ENCODE data around the gene CDKAL1.
"Not testable (repeated sequence)": the region's sequence is repeated elsewhere in the genome, so short reads cannot be mapped to it uniquely, and the experiment has no call there.

The CDKAL1 gene

DNA sequence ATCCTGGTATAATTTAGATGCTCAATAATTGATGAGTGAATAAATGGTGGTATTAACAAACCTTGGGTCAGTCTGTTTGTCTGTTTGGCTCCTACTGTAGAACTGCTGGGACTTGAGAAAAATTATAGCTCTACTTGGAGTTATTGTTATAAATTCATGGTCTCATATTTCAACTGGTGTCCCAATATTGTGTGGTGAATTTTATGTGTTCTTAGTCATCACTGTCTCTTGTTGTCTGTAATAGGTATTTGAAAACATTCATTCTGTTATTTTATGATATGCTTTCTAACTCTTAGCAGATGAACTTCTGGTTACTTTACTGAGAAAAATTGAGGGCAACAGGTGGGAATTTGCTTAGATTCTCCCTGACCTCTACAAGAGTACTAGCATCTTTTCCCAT, 221.4 kb downstream of the CDKAL1 start:
- DNase-seq, result no peak

DNA sequence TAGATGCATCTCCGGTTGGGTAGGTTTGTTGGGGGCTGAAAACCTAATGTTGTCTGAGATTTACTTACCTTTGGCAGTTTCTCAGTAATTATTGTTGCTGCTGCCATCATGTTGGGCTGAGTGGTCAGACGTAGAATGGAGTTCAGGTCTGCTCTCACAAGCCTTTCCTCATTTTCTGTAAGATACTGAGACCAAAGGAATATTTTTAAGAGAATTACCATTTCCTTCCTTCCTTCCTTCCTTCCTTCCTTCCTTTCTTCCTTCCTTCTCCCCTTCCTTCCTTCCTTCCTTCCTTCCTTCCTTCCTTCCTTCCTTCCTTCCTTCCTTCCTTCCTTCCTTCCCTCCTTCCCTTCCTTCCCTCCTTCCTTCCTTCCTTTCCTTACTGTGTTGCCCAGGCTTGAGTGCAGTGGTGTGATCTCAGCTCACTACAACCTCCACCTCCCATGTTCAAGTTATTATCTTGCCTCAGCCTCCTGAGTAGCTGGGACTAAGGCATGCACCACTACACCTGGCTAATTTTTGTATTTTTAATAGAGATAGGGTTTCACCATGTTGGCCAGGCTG, 222.4 kb downstream of the CDKAL1 start:
- DNase-seq, result not testable (repeated sequence)

DNA sequence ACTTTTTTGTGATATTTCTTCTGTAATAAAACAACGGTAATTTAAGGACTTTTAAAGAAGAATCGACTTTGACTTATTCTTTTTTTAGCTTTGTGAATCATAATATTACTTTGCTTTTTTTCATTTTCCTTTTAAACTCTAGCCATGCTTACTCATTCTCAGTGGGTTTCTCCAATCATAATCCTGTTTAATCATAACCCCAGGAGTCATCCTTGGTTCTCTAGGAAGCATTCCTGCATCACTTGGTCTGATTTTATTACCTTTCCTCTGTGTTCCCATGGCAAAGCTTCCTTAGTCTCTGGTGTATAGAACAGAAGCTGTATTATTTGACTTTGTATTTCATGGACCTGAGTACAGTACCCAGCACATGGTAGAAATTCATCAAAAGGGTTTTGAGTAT, 223.5 kb downstream of the CDKAL1 start:
- DNase-seq, result no peak

DNA sequence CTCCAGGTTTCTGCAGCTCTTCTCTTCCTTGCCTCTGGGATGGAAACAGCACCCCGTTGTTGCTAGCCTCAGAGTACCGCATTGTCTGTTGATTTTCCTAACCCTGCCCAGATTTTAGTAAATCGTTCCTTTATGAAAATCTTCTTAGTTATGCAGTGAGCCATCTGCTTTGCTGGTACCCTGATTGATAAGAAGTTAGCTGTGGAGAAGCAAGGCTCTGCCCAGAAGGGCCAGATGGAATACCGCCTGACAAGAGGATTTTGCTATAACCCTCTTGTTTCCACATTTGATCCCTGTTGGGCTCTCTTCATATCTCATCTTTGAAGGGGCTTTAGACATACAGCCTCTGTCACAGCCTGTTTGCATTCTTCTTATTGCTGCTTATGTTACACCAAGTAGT, 229.0 kb downstream of the CDKAL1 start:
- no peak for DNase-seq

DNA sequence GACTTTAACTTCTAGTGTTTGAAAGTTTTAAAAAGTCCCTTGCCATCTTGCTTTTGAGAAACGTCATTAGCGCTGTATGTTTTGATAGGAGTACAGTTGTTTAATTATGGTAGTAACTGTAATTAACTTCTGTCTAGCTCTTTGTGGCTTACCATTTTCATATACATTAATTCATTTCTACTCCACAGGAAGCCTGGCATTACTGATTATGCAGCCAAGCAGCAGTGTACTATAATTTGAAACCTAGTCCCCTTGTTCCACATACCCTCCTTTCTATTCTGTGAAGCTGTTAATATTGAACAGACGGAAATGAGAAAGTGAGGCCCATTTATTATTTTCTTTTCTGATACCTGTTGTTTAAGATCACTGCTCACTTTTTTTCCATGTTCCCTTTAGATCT, 235.4 kb downstream of the CDKAL1 start:
- no peak for DNase-seq

DNA sequence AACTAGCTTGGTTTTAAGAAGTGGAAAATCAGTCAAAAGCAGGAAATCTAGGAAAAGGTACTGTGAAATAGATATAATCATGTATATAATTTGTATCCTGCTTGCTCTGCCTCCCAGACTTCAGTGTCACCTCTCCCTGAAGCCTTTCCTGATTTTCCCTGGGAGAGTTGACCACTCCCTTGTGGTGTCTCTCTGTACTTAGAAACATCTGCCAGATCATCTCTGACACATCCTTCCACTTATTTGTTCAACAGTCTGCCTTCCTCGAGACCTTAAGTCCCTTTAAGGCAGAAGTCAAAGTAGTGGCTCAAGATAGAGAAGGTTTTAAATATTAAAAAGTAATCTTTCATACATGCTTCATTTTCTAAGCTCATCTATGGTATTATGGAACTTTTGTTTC, 236.5 kb downstream of the CDKAL1 start:
- DNase-seq, result no peak

DNA sequence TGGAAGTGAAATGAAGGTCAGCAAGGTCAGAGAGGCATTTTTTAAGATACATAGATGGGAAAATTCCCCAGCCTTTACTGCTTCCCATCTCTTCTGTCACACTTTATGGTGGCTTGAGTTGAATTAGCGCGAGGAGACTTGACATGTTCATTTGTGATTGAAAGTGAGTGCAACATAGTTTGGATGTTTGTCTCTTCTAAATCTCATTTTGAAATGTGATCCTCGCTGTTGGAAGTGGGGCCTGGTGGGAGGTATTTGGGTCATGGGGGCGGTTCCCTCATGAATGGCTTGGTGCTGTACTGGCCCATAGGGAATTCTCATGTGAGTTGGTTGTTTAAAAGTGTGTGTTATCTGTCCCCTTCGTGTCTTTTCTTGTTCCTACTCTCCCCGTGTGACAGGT, 237.2 kb downstream of the CDKAL1 start:
- no peak for DNase-seq

DNA sequence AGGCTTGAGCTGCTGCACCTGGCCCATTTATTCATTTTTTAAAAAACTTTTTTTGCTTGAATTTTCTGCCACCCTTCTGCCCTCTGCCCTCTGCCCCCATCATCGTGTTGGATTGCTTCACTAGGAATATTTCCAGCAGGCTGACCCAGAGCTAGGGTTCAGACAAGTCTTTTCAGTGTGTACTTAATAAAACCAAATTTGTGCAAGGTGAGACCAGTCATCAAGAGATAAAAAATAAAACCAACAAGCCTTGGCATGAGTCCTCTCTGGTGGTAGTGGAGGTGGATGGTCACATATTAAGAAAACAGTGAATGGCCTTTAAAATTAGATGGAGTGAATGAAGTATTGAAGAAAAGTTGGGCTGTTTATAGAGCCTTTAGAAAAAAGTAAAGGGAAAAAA, 239.6 kb downstream of the CDKAL1 start:
- DNase-seq, result no peak

DNA sequence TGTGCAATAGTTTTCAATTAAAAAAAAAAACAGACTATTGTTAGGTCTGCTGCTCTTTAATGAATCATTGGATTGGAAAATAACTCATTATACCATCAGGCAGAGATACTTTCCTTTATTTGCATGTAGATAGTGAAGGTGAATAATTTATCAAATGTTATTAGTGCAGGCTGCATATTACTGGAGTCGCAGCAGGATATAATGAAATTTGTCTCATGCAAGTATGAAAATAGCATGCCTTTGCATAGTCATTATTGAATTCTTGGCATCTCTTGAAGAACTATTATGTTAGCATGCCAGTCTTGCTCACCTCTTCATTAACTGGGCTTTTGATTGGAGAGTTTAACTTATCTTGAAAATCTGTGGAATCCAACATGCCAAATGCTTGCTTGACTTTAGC, 241.7 kb downstream of the CDKAL1 start:
- no peak for DNase-seq

DNA sequence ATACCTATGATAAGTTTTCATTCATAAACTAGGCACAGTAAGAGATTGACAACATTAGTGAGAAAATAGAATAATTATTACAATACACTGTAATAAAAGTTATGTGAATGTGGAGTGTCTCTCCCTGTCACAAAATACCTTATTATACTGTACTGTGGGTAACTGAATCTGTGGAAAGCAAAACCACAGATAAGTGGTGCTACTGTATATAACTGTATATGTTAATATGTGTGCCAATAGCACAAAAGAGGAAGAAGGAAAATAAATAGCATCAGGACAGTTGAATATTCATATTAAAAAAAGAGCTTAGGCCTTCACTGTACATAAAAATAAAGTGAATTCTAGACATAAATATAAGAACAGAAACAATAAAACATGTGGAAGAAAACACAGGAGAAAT, 243.5 kb downstream of the CDKAL1 start:
- no peak for DNase-seq

DNA sequence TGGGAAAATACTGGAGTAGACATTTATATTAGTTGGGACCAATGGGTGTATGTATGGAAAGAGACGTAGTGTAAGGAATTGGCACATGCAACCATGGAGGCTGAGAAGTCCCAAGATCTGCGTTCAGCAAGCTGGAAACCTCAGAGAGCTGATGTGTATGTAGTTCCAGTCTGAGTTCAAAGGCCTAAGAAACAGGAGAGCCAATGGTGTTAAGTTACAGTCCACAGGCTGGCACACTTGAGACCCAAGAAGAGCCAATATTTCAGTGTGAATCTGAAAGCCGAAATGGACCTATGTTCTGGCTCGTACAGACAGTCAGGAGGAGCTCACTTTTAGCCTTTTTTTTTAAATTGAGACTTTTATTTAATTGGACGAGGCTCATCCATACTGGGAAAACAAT, 244.2 kb downstream of the CDKAL1 start:
- DNase-seq, result no peak

DNA sequence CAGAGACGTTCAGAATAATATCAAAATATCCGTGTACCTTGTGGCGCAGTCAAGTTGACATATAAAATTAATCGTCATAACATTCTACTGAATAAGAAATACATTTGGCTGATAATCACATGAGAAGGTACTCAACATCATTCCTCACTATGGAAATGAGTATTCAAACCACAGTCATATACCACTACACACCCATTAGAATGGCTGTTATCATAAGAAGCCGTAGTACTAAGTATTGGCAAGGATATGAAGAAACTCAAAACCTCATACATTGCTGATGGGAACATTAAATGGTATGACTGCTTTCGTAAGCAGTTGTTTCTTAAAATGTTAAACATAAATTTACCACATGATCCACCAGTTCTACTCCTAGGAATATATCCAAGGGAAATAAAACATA, 244.7 kb downstream of the CDKAL1 start:
- DNase-seq, result no peak

DNA sequence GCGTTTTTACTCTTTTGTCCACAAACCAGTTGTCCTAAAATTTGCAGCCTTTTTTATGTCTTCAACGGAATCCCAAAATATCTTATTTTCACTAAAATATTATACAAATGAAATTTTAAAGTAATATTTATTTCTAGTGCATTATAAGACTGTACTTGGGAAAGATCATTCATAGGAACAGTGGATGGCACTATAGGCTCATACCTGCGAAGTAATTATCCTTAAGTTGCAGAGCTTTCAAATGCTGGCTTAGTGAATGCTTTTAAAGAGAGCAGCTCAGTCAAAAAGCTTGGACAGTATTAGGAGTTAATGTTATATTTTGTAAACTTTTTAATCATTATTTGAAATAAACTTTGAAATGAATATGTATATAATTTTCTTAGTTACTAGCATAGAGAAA, 254.9 kb downstream of the CDKAL1 start:
- no peak for DNase-seq

DNA sequence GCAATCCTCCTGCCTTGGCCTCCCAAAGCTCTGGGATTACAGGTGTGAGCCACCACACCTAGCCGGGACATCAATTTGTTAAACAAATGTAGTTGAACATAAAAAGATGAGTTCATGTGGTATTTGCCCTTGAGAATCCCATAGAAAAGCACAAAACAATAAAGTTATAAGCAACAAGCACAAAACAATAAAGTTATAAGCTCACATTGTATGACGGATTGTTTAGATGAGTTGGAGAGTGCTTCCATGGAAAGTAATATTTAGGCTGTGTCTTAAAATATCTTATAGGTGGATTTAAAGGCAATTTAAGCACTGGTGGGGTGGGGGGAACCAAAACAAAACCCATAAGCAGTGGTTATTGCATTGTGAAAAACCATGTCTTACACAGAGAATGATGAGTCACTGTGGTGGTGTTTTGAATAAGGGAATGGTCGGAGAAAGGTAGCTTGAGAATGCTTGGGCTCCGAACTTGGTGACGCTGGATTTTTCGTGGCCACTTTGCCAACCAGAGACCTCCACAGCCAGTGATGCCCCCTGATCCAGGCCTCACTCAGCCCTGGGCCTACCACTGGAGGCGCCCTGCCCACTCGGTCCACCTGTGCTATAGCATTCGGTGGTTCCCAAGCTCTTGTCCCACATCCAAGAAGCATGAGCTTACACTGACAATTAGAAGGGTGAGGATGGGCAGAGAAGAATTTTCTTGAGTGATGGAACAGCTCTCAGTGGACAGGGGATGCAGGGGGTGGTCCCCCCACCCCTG, 256.0 kb downstream of the CDKAL1 start:
- DNase-seq, result no peak

DNA sequence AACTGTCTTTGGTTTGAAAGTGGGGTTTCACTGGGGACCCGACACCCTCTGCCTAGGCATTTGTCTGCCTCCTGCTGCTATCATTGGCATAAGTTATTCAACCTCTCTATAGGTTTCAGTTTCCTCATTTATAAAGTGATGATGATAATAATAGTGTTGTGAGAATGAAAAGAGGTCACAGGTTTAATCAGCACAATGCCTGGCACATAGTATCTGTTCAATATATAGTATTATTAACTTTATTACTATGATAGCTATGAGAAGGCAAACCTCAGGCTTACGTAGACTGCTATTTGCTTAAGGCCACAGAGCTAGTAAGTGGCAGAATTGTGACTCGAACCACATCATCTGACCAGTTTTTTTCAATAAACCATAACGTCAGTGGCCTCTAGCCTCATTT, 256.8 kb downstream of the CDKAL1 start:
- no peak for DNase-seq

DNA sequence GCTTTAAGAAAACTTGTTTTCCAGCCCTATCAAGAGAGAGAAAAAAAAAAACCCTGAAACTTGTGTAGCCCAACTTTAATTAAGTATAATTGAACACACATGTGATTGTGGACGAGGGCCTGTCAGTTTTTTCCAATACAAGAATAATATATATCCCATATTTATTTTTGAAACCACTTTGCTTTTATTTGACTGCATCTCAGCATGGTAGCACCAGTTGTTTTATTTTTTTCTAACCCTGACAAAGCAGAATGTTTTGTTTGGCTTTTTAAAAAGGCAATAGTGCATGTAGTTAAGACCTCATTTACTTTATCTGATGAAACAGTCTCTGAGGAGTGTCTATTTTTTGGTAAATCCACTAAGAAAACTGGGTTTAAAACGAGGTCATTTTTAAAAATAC, 257.7 kb downstream of the CDKAL1 start:
- no peak for DNase-seq

DNA sequence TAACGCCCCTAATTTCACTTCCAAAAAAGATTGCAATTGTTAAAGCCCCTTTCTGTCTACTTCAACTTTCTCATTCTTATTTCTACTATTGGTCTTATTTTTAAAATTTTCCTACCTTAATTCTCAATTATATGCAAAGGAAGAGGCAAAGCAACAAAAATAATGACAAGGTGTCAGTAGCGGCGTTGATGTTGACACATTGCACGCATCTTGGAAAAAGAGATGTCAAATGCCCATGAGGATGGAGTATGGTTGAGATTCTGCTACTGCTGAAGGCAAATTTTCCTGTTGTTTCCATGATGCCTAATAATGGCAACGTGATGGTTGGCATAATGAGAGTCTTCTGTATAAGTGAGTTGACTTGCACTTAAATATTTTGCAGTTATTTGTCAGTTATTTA, 258.9 kb downstream of the CDKAL1 start:
- no peak for DNase-seq

DNA sequence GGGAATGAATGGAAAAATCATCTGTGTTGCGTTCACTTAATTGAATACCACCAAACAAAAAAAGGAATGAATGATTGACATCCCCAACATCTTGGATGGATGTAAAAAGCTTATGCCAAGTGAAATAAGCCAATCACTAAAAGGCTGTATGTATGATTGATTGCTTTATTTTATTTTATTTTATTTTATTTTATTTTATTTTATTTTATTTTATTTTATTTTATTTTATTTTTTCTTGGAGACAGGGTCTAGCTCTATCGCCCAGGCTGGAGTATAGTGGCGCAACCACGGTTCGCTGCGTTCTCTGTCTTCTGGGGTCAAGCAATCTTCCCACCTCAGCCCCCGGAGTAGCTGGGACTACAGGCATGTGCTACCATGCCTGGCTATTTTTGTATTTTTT, 263.3 kb downstream of the CDKAL1 start:
- DNase-seq, result no peak

DNA sequence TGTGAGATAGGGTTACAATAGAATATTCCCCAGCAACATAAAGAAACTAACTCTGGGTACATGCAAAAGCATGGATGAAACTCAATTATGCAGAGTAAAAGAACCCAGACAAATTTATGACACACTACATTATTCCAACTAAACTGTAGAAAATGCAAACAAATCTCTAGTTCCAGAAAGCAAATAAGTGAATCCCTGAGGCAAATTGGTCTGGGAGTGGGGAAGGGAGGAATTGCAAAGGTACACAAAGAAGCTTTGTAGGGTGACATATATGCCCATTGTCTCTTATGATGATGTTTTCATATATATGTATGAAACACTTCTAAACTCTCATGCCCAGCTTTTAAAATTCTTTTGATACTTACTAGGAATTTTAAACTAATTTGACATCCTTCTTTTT, 266.0 kb downstream of the CDKAL1 start:
- DNase-seq, result no peak

DNA sequence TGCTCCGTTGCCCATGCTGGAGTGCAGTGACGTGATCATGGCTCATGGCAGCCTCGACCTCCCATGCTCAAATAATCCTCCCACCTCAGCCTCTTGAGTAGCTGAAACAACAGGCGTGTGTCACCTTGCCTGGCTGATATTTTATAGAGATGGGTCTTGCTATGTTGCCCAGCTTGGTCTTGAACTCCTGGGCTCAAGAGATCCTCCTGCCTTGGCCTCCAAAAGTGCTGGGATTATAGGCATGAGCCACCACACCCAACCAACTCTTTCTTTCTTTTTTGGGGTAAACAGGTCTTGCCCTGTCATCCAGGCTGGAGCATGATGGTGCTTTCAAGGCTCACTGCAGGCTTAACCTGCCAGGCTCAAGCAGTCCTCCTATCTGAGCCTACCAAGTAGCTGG, 266.4 kb downstream of the CDKAL1 start:
- DNase-seq, result no peak

DNA sequence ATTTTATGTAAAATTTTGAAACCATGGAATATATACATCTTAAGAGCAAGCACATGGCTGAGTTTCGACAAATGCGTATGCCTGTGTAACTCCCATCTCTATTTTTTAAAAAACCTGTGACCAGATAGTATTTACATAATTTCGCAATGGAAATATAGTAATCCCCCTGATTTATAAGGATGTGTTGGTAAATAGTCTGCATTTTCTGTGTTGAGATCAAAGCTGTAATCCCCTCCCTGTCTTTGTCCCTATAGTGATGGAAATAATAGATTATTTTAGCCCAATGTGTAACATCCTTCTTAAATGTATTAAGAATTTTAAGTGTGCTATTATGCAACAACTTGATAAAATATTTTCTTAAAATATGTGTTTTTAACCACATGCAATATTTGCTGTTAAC, 267.3 kb downstream of the CDKAL1 start:
- DNase-seq, result no peak

DNA sequence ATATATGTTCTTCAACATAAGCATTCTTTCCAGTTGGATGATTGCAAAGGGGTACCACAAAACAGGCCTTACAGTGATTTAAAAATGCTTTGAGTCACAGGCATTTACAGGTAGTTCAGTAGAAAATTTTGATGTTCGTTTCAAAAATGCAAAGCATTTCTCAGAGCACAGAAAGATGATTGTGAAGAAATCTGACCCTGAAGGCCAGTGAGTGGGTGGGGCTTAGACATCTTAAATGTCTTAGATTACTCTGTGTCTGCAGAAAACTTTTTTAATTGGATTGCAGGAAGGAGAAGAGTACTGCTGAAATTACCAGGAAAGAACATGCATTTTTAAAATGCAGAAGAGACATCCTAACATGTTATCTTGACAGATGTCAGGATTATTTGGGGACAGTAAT, 268.3 kb downstream of the CDKAL1 start:
- DNase-seq, result no peak

DNA sequence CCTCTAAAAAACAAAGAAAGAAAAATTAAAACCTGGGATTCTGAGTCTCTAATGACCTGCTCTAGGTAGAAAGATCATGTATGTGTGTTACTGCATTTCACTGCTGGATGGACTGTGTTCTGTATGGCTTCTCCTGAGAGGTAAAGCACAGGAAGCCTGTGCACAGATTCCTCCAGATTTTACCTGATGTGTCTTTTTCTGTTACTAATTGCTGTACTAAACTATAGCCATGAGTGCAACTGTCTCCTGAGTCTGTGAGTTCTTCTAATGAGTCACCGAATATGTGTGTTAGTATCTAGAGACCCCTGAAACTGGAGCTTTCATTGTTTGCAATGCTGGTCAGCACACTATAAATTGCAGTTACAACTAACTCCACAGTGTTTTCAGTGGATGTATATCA, 270.8 kb downstream of the CDKAL1 start:
- DNase-seq, result no peak

DNA sequence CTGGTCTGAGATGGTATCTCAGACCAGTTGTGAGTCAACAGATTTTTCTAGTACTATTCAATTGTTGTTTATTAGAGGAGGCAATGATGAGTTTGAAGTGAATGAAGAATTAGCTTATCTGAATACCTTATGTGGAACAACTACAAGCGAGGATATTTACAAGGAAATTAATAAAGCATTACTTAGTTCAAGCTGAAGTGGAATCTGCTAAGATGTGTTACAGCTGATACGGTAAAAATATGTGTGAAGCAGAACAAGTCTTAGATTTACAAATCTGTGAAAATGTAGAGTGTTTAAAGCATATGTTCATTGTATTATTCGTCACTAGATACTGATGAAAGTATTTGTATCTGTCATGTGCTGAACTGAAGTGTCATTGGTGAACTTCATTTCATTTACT, 272.4 kb downstream of the CDKAL1 start:
- no peak for DNase-seq

DNA sequence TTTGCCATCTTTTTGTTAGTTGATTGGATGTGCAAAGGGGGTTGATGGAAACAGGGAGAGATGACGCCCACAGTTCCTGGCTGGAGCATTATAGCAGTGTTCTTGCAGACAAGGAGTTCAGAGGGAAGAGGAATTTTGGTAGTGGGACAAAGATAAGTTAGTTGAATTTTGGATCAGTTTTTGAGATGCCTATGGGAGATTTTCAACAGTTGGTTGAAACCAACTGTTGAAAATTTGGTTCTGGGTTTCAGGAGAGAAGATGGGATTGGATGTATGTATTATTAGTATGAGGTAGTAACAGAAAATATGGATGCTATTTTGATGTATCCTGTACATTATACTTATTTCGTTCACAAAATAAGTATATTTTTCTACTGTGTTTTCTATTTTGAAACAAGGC, 274.2 kb downstream of the CDKAL1 start:
- no peak for DNase-seq

Measured in activated CD4-positive, alpha-beta T cell treated with anti-CD3 and anti-CD28 coated beads, Interleukin-2, amount 50 U/mL, for 4 hours (primary cell).